GM10847 (cell line): ENCODE data around the gene HLA-C.

Experiments
- POLR2A ChIP-seq: IDR thresholded peaks from 2 replicates; pipeline ENCODE4 v1.6.1; 2011; ENCODE audit not compliant: insufficient read length; ENCODE audit errors: extremely low read depth

Gene HLA-C

GRCh38 chr6:31271641-31272357 is at the start of gene HLA-C:
Gene HLA-C, minus strand, starts transcription at chr6:31272092. Its CDS starts 21 bp downstream, at chr6:31272071.
- peak; percentile 93 for TF ChIP-seq POLR2A

DNA sequence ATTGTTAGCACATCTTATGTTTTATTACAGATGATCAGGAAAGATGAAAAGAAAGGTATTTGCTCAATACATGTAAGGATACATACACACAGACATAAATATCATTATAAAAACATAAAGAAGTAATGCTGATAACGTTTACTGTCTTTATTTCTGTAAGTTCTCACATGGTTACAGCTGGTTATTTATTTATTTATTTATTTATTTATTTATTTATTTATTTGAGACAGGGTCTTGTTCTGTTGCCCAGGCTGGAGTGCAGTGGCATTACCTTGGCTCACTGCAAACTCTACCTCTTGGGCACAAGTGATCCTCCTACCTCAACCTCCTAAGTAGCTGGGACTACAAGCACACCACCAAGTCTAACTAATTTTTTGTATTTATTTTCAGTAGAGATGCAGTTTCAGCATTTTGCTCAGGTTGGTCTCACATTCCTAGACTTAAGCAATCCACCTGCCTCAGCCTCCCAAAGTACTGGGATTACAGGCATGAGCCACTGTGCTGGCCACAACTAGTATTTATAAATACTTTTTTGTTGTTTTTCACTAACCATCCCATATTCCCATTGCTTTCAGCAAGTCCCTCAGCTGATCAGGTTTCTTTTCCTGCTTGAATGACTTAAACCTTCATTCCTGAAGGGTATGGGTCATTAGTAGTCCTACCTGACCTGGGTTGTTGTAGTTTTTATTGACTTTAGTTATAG is 49.3 kb upstream of the HLA-C start:
- TF ChIP-seq POLR2A: no peak

DNA sequence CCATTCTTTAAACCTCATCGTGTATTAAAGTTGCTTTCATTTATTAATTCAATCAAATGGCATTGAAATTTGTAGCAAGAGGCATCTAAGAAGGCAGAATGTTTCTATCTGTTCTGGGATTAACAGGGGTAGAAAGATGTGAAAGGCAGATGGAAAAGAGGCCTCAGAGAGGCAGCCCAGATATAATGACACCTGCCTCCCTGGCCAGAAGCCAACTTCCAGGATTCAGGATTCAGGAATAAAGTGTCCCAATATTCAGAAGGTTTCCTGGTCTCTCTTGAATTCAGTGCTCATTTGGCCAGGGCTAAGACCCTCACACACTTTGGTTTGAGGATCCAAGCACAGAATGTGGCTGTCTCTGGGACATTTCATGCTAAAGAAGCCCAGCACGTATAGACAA is 45.1 kb upstream of the HLA-C start:
- no peak for TF ChIP-seq POLR2A

DNA sequence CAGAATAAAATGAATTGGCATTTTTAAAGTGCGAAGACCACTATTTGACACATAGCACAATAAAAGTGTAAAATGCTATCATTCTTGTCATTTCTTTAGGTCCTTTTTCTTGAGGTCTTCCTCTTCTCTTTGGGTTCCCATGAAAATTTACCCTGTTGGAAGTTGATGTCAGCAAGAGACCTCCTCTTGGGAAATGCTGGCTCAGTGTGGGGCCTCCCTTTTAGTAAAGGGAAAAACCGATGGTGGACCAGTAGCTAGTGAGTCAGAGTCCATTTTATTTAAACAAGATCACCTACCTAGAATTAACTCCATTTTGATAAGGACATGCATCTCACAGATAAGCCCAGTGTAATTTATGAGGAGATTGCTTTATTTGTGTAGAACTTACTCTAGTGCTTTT is 37.7 kb upstream of the HLA-C start:
- TF ChIP-seq POLR2A: no peak

- no peak for TF ChIP-seq POLR2A
Measured at GRCh38 chr6:31308845-31309175, 36.9 kb upstream of the HLA-C start.

GRCh38 chr6:31308050-31308844 is 36.4 kb upstream of the HLA-C start:
- TF ChIP-seq POLR2A: no peak

GRCh38 chr6:31307669-31308049 is 35.8 kb upstream of the HLA-C start:
- no peak for TF ChIP-seq POLR2A

GRCh38 chr6:31305703-31306219 is 33.9 kb upstream of the HLA-C start:
- TF ChIP-seq POLR2A: no peak

GRCh38 chr6:31304683-31305082 is 32.8 kb upstream of the HLA-C start:
- no peak for TF ChIP-seq POLR2A

- TF ChIP-seq POLR2A: no peak
Measured at GRCh38 chr6:31300797-31301196, 28.9 kb upstream of the HLA-C start.

DNA sequence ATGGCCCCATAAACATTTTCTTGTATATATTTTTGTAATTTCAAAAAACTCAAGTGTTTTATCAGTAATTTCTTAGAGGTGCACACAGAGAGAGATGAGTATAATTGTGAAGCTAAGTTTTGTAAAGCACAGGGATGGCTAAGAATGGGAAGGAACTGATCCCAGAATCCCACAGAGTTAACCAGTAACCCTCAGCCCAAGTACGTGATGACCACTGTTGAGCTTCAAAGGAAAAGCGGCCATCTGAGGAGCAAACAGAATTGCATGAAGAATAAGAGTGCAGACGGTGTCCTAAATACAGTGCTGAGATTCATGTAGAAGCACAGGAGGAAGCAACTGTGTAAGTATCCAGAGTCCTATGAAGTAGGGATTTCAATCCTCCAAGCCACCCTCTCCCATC is 28.1 kb upstream of the HLA-C start:
- TF ChIP-seq POLR2A: no peak

- no peak for TF ChIP-seq POLR2A
Measured at GRCh38 chr6:31299511-31299910, 27.6 kb upstream of the HLA-C start.

DNA sequence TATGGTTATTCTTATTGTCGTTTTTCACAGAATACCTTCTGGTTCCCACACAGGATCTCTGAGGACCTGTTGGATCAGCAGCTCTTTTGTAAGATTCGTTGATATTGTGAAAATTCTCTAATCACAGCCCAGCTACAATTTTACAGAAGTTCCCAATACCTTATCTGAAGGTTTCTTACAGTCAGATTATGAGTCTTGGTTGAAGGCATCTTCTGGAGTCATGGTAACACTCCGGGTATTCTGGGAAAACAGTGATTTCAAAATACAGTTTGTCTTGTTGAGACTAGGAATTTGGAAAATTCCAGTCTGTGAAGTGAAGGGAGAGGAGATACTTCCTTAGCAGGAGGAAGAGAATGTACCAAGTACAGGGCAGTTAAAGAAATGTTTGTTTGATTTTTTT is 22.2 kb upstream of the HLA-C start:
- TF ChIP-seq POLR2A: no peak

DNA sequence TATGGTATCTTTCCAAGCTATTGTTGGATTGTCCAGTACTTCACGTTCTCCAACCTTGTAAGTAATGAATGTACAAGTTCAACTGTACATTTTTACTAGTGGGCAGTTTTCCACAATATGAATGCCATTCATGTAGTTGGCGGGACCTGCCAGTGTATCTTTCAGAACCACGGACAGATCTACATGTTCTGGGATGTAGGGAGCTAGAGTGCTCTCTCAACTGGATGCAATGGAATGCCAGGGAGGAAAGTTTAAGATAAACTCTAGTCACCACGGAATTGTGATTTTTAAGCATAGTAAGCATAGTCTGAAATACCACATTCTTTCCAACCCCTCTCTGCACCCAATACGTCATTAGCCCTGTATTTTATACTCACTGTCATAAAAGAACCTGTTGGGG is 21.5 kb upstream of the HLA-C start:
- no peak for TF ChIP-seq POLR2A

DNA sequence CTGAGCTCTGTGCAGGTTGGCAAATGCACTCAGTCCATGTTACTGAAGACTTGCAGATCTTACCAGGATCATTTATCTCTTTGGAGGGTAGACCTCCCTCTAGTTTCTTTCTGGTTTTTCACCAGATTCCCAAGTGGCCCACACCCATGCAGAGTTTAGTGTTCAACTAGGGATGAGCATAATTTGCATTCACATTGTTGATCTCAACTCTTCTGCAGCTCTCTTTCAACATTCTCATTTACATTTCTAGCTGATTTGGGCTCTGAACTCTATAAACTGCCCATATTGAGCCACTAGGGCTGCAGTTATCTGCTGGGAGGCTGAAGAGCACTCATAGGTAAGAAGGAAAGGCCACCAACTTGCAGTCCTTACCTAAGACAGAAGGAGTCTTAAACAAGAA is 17.9 kb upstream of the HLA-C start:
- TF ChIP-seq POLR2A: no peak

GRCh38 chr6:31287619-31288018 is 15.7 kb upstream of the HLA-C start:
- no peak for TF ChIP-seq POLR2A
